ENCODE measurements around the gene CD99L2.

The CD99L2 gene

GRCh38 chrX:150903110-150903508, 4.6 kb upstream of the CD99L2 start:
- TF ChIP-seq LEF1 (IDR thresholded peaks at IDR 0.05; ENCODE audit: borderline replicate concordance) (no peak), FOXK2 (IDR thresholded peaks at IDR 0.05) (no peak), TARDBP (IDR thresholded peaks at IDR 0.05) (no peak), ZNF384 (IDR thresholded peaks at IDR 0.05) (no peak), ARNT (IDR thresholded peaks at IDR 0.05) (no peak), CTBP1 (IDR thresholded peaks at IDR 0.05; ENCODE audit: borderline replicate concordance) (no peak), ELF4 (IDR thresholded peaks at IDR 0.05) (no peak)
- DNase-seq (ENCODE audit: extremely low spot score): no peak
- POLR2A ChIA-PET: no interaction called here
- CTCF ChIA-PET: no interaction called here

GRCh38 chrX:150902434-150903109, 4.1 kb upstream of the CD99L2 start:
- DNase-seq (ENCODE audit: extremely low spot score): no peak
- TF ChIP-seq SUZ12 (IDR thresholded peaks at IDR 0.05) (no peak), ELF4 (IDR thresholded peaks at IDR 0.05) (no peak), BHLHE40 (IDR thresholded peaks at IDR 0.05; ENCODE audit: borderline replicate concordance) (no peak), NFRKB (IDR thresholded peaks at IDR 0.05) (no peak), ARNT (IDR thresholded peaks at IDR 0.05) (no peak), HDGF (IDR thresholded peaks at IDR 0.05; ENCODE audit: borderline replicate concordance) (no peak), FOXM1 (IDR thresholded peaks at IDR 0.05; ENCODE audit: borderline replicate concordance) (no peak), CTBP1 (IDR thresholded peaks at IDR 0.05; ENCODE audit: borderline replicate concordance) (no peak), LEF1 (IDR thresholded peaks at IDR 0.05; ENCODE audit: borderline replicate concordance) (no peak), TARDBP (IDR thresholded peaks at IDR 0.05) (no peak), SP1 (IDR thresholded peaks at IDR 0.05) (no peak), FOXK2 (IDR thresholded peaks at IDR 0.05) (no peak), FOXA1 (IDR thresholded peaks at IDR 0.05) (no peak), ZNF384 (IDR thresholded peaks at IDR 0.05) (no peak), PKNOX1 (IDR thresholded peaks at IDR 0.05) (no peak), L3MBTL2 (conservative IDR thresholded peaks at IDR 0.05) (no peak)
- POLR2A ChIA-PET: no interaction called here
- CTCF ChIA-PET: no interaction called here

- TF ChIP-seq FOXA1 (IDR thresholded peaks at IDR 0.05) (no peak), PKNOX1 (IDR thresholded peaks at IDR 0.05) (no peak), L3MBTL2 (conservative IDR thresholded peaks at IDR 0.05) (peak; percentile 55)
- CTCF ChIA-PET: no interaction called here
- DNase-seq (ENCODE audit: extremely low spot score): peak; percentile 33
- POLR2A ChIA-PET: no interaction called here
These were observed 806 bp upstream of the CD99L2 start for GRCh38 chrX:150899191-150899757.

- TF ChIP-seq ELF4 (IDR thresholded peaks at IDR 0.05) (no peak), FOXK2 (IDR thresholded peaks at IDR 0.05) (no peak), TARDBP (IDR thresholded peaks at IDR 0.05) (no peak), ARNT (IDR thresholded peaks at IDR 0.05) (no peak), SP1 (IDR thresholded peaks at IDR 0.05) (no peak), BHLHE40 (IDR thresholded peaks at IDR 0.05; ENCODE audit: borderline replicate concordance) (no peak), PKNOX1 (IDR thresholded peaks at IDR 0.05) (no peak)
- POLR2A ChIA-PET: interaction anchor here (0.7 kb wide), 1 partner anchor 8 kb away, joined by 3 read pairs; no protein-coding TSS in a partner anchor
- CTCF ChIA-PET: no interaction called here
- no peak for DNase-seq (ENCODE audit: extremely low spot score)
These were observed 797 bp downstream of the CD99L2 start for GRCh38 chrX:150897421-150898320.

GRCh38 chrX:150896632-150897031, 1.8 kb downstream of the CD99L2 start:
- POLR2A ChIA-PET: no interaction called here
- DNase-seq (ENCODE audit: extremely low spot score): no peak
- no peak for TF ChIP-seq SUZ12 (IDR thresholded peaks at IDR 0.05)
- no peak for TF ChIP-seq SP1 (IDR thresholded peaks at IDR 0.05)
- TF ChIP-seq ZNF384 (IDR thresholded peaks at IDR 0.05): no peak
- TF ChIP-seq FOXK2 (IDR thresholded peaks at IDR 0.05): no peak
- no peak for TF ChIP-seq PKNOX1 (IDR thresholded peaks at IDR 0.05)
- no peak for TF ChIP-seq HDGF (IDR thresholded peaks at IDR 0.05; ENCODE audit: borderline replicate concordance)
- no peak for TF ChIP-seq FOXA1 (IDR thresholded peaks at IDR 0.05)
- TF ChIP-seq LEF1 (IDR thresholded peaks at IDR 0.05; ENCODE audit: borderline replicate concordance): no peak
- CTCF ChIA-PET: no interaction called here

- ChIA-PET CTCF (no interaction called here), POLR2A (no interaction called here)
- no peak for TF ChIP-seq PKNOX1 (IDR thresholded peaks at IDR 0.05)
- no peak for TF ChIP-seq SUZ12 (IDR thresholded peaks at IDR 0.05)
- TF ChIP-seq BHLHE40 (IDR thresholded peaks at IDR 0.05; ENCODE audit: borderline replicate concordance): no peak
- no peak for DNase-seq (ENCODE audit: extremely low spot score)
These were observed 4.5 kb downstream of the CD99L2 start for GRCh38 chrX:150893936-150894335.
